GM18873 (cell line): Measurements from ENCODE around the gene FBXO17.
A peak's percentile ranks its signal among the peaks of the same experiment; 100 is the strongest.
"Not testable (repeated sequence)": the region's sequence is repeated elsewhere in the genome, so short reads cannot be mapped to it uniquely, and the experiment has no call there.

Experiments used
- ATAC-seq: cut with Tn5 transposase; IDR thresholded peaks from one replicate; pipeline ENCODE4 v1.9.1; 2021; ENCODE audit warnings: mild to moderate bottlenecking, moderate library complexity, moderate number of reproducible peaks; ENCODE audit not compliant: unreplicated experiment, low FRiP score

FBXO17 gene

DNA sequence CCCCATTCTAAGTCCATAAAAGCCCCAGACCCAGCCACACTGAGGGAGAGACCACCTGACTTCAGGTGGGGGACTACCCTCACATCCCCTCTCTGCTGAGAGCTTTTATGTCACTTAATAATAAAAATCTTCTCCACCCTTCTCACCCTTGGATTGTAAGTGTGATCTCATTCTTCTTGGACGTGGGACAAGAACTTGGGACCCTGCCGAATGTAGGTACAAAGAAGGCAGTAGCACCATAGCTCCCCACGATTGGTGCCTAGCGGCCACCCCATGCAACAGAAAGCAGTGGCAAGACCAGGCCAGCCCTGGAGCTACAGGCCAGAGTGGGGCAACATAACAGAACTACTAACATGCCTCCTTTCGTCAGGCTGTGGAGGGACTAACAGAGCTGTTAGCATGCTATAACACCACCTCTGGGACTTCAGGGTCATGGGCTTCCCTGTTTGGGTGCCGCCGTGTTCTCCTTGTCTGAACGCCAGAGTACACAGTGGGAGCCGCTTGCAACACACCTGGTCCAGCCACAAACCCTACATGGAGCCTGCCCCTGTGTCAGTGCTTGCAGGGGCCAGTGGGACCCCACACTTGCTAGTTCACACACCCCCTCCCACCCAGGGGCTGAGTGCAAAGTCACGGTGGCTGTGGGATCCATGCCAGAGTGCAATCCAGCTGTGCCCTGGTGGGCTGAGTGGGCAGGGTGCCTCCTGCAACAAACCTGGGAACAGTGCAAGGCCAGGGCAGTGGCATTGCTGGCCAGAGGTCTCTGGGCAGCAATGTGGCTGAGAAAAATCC lies 5.2 kb upstream of the FBXO17 start:
- ATAC-seq: no peak

DNA sequence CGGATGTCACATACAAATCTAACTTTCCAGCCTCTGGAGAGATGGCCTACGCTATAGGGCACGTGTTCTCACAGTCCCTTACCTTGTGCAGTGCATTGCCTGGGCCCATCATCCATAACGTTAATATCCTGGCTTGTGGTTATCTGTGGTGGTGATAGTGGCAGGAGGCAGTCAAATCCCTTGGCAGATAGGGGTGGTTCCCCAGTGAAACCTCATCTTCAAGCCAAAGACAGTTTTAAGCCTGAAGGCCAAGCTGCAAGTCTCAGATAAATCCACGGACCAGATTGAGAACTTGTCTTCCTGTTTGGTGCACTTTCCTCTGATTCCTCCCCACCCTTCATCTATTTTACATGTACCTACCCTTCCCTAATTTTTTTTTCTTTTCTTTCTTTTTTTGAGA lies 4.3 kb upstream of the FBXO17 start:
- ATAC-seq: no peak

DNA sequence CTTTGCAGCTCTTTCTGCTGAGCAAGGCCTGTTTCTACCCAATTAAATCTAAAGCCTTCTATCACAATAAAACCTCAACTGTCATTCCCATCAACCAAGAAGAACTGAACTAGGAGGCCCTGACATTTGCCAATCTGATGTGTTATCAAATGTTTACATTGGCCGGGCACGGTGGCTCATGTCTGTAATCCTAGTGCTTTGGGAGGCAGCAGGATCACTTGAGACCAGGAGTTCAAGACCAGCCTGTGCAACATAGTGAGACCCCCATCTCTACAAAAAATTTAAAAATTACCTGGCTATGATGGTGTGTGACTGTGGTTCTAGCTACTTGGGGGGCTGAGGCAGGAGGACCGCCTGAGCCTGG lies 2.8 kb upstream of the FBXO17 start:
- no peak for ATAC-seq

DNA sequence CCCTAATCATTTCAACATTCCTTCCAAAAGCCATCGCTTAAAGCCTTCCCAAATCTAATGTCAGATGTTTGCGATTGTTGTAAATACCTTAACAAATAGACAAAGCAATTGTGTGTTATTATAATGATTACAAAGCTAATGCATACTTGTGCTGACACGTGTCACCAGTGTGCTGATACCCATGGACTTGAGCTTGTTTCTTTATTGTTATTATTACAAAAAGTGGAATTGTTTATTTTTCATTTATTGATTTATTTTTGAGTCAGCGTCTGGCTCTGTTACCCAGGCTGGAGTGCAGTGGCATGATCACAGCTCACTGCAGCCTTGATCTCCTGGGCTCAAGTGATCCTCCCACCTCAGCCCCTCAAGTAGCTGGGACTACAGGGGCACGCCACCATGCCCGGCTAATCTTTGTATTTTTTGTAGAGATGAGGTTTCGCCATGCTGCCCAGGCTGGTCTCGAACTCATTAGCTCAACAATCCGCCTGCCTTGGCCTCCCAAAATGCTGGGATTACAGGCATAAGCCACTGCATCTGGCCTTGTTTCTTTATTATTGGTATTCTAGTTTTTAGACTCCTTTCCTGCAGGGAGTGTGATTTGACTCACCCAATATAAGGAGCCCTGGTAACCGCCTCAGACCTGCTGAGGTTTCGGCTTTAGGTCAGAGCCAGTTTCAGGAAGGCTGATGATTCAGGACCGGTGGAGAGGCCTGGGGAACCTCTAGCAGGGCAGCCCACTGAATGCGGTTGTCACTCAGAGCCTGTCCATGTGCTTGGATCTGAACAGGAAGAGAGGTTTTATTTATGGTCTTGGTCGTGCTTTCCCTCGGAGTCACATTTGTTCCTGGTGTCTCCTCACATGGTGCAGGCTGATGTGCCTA lies 2.1 kb upstream of the FBXO17 start:
- ATAC-seq: peak; percentile 46

DNA sequence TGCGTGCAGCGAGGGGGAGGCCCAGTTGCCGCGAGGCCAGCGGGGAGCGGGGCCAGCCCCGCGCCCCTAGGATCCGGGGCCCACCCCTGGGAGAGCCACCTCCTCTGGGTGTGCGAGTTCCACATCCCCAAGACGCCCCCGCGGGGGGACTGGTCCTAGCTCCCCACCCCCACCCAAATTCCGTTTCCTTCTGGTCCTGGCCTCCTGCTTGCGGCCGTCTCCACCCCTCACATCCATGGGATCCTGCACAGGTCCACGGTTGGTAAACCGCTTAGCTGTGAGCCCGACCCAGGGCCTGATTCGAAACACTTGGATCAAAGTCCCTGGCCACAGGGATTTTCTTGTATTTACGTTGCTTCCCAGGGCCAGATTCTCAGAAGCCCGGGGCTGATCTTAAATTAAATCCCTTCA lies 324 bp upstream of the FBXO17 start:
- no peak for ATAC-seq

DNA sequence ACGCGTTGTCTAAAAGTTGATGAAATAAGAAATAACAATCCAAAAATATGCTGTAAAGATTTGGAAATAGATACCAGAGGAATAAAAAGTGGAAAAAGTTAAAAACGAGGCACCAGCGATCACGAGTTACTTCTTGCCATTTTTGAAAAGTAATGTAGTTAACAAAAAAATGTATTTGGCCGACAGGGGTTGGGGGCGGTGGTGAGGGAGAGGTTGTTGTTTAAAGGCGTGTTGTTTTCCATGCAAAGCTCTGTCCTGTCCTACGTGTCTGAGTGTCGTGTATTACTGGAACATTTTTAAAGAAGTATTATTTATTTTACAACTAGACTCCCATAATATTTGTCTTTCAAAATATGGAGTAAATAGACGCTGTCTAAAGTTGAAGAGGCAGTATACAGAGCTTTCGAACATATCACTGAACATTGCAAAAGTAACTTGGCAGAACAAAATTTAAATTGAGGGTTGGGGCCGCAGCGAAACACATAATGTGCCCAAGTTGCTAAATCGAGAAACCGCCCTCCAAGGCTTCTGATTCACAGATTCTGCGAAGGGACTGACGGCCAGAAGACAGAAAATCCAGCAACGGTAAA lies 823 bp downstream of the FBXO17 start:
- no peak for ATAC-seq

DNA sequence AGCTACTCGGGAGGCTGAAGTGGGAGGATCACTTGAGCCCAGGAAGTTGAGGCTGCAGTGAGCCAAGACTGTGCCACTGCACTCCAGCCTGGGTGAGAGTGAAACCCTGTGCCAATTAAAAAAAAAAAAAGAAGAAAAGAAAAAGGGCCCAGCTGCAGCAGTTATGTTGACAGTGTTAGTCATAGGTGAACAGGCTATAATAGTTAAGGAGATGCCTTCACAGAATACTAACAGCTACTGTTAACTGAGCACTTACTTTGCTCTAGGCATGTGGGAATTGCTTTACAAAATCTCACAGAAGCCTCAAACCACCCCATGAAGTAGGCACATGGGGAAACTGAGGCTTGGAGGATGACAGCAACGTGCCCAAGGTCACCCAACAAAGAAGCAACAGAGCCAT lies 3.9 kb downstream of the FBXO17 start:
- ATAC-seq: no peak

DNA sequence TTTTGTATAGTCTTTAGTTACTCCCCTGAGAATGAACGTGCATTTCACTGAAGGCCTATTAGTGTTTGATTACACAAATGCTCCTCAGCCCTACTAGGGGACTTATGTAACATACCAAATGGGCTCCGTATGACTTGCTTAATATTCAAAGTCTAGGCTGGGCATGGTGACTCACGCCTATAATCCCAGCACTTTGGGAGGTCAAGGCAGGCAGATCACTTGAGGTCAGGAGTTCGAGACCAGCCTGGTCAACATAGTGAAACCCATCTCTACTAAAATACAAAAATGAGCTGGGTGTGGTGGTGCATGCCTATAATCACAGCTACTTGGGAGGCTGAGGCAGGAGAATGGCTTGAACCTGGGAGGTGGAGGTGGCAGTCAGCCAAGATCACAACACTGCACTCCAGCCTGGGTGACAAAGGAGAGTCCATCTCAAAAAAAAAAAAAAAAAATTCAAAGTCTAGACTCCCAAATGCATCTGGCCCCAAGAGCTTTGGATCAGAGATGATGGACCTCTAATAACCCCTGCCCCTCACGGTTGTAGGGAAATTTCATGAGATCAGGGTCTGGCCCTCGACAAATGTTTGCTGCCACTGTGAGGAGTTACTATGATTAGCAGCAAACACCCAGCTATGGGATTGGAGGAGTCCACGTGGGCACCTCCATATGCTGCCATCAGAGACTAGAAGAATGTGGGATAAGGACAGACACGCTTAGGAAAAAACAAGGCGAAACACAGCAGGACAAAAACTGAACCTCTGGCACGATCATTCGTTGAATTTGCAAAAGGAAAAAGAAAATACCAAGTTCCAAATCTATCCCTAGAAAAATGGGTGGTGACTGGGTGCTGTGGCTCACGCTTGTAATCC lies 4.6 kb downstream of the FBXO17 start:
- ATAC-seq: no peak

GRCh38 chr19:38966149-38966548 lies 9.4 kb downstream of the FBXO17 start:
- not testable (repeated sequence) for ATAC-seq

GRCh38 chr19:38964738-38965137 lies 10.8 kb downstream of the FBXO17 start:
- no peak for ATAC-seq

DNA sequence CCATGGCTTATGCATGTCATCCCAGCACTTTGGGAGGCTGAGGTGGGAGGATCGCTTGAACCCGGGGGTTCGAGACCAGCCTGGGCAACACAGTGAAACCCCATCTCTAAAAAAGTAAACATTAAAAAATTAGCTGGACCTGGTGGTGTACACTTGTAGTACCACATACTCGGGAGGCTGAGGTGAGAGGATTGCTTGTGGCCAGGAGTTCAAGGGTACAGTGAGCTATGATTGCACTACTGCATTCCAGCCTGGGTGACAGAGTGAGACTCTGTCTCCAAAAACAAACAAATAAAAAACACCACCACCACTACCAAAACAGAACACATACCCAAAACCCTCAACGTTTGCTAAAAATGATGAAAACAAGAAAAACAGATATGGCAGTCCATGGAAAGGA lies 15.9 kb downstream of the FBXO17 start:
- ATAC-seq: no peak

GRCh38 chr19:38958301-38958700 lies 17.2 kb downstream of the FBXO17 start:
- no peak for ATAC-seq

- no peak for ATAC-seq
Measured at GRCh38 chr19:38956264-38956663, 19.3 kb downstream of the FBXO17 start.

GRCh38 chr19:38953677-38954076 lies 21.9 kb downstream of the FBXO17 start:
- ATAC-seq: no peak

GRCh38 chr19:38952395-38953165 lies 23.0 kb downstream of the FBXO17 start:
- no peak for ATAC-seq

GRCh38 chr19:38951187-38951586 lies 24.4 kb downstream of the FBXO17 start:
- ATAC-seq: no peak

- ATAC-seq: no peak
Measured at GRCh38 chr19:38949580-38950367, 25.8 kb downstream of the FBXO17 start.

GRCh38 chr19:38946229-38947010 lies 29.1 kb downstream of the FBXO17 start:
- no peak for ATAC-seq
